HepG2 (cell line): ENCODE measurements around the gene PRAMEF5. TPM values are rescaled to one million over a fixed set of nuclear protein-coding genes. Genes with fewer than 3 reads are reported as not detected.
"Not testable (repeated sequence)": the region's sequence is repeated elsewhere in the genome, so short reads cannot be mapped to it uniquely, and the experiment has no call there.

Experiments
- ATAC-seq: fragments of 200-7000 bp; cut with Tn5 transposase; 3 replicates; pipeline ENCODE4 v1.9.1; 2020; ENCODE audit warnings: mild to moderate bottlenecking, moderate library complexity
- BruUV-seq: library from RNA; stranded (reverse); fragments of 400-500 nt; replicated peaks from 2 replicates; lab custom pipeline; 2021; lab: Mats Ljungman, UMichigan
- CTCF ChIA-PET: fragments of 300-600 bp; formaldehyde crosslinking; extraction: SDS; loops from one replicate; lab custom pipeline; 2021; ENCODE audit warnings: low total read pairs, inconsistent platforms, low intra/inter-chr PET ratio; lab: Yijun Ruan, JAX
- POLR2A ChIA-PET: fragments of 350-600 bp; sonication (Branson Sonifier 250); formaldehyde crosslinking; loops from one replicate; lab custom pipeline; 2020; ENCODE audit warnings: antibody characterized with exemption, inconsistent platforms; lab: Yijun Ruan, JAX
- DNase-seq: peaks from one replicate; pipeline ENCODE4 v3.0.0-alpha.2; 2015; ENCODE audit warnings: low spot score
- FAIRE-seq: peaks from 3 replicates; lab custom pipeline; 2011; peaks lifted over from hg19 to GRCh38; lab: Jason Lieb, UNC
- H2AFZ ChIP-seq: one replicate; pipeline ENCODE4 v1.6.1; 2011; ENCODE audit warnings: low read length, inconsistent platforms
- H3K27ac ChIP-seq: fragments of 300-600 bp; 3 replicates; pipeline ENCODE4 v1.8.0; 2011; ENCODE audit warnings: mixed run types, mild to moderate bottlenecking, mixed read lengths, low read length, inconsistent platforms; ENCODE audit not compliant: insufficient read depth; ENCODE audit errors: extremely low read length
- H3K27me3 ChIP-seq, 2 experiments: fragments of 200-600 bp in 1 of 2; 2 replicates in 1 of 2; 3 replicates in 1 of 2; pipeline versions ENCODE4 v1.6.0 to v1.8.0; 2011; ENCODE audit warnings: low read length in 2 of 2, mild to moderate bottlenecking in 2 of 2, moderate library complexity in 2 of 2, inconsistent platforms in 1 of 2; ENCODE audit not compliant: insufficient read depth in 2 of 2, control insufficient read depth in 1 of 2
- H3K36me3 ChIP-seq, 2 experiments: fragments of 200-600 bp in 1 of 2; replicated peaks in 1 of 2; 2 replicates in 1 of 2; 3 replicates in 1 of 2; pipeline versions ENCODE4 v1.5.1 to v1.8.0; 2011; ENCODE audit warnings: low read length in 2 of 2, inconsistent platforms in 1 of 2; ENCODE audit not compliant: insufficient read depth in 2 of 2, control insufficient read depth in 1 of 2
- H3K4me1 ChIP-seq: 2 replicates; pipeline ENCODE4 v1.5.1; 2012; ENCODE audit warnings: low read length, inconsistent platforms; ENCODE audit not compliant: insufficient read depth
- H3K4me2 ChIP-seq: 2 replicates; pipeline ENCODE4 v1.6.0; 2011; ENCODE audit warnings: low read depth, low read length, inconsistent platforms
- H3K4me3 ChIP-seq, 3 experiments: fragments of 200-600 bp in 1 of 3; sonication (generic), shearing (Covaris generic) in 1 of 3; replicated peaks in 1 of 3; 2 replicates each; pipeline ENCODE4 v1.5.1; 2011 to 2016; ENCODE audit warnings: low read length in 3 of 3, inconsistent platforms in 2 of 3, low read depth in 2 of 3, mild to moderate bottlenecking in 2 of 3, control low read depth in 1 of 3, mixed read lengths in 1 of 3; ENCODE audit not compliant: insufficient read depth in 1 of 3
- H3K79me2 ChIP-seq: one replicate; pipeline ENCODE4 v1.6.1; 2011; ENCODE audit warnings: low read length, inconsistent platforms; ENCODE audit not compliant: insufficient read depth
- H3K9ac ChIP-seq: 2 replicates; pipeline ENCODE4 v1.6.0; 2011; ENCODE audit warnings: mild to moderate bottlenecking, low read depth, low read length, inconsistent platforms; ENCODE audit not compliant: insufficient read depth
- H3K9me3 ChIP-seq: 2 replicates; pipeline ENCODE4 v1.5.1; 2012; ENCODE audit warnings: mild to moderate bottlenecking, low read length
- H4K20me1 ChIP-seq: 2 replicates; pipeline ENCODE4 v1.6.0; 2011; ENCODE audit warnings: inconsistent platforms, mild to moderate bottlenecking, low read length, moderate library complexity; ENCODE audit not compliant: insufficient read depth
- CTCF ChIP-seq: sonication (generic); formaldehyde crosslinking; IDR thresholded peaks from 2 replicates; pipeline ENCODE4 v1.5.0; 2020; ENCODE audit warnings: mild to moderate bottlenecking, missing genetic modification reagents, moderate library complexity
- WGBS: methylation state at CpG from one replicate; pipeline ENCODE4 v1.1.6; 2017; ENCODE audit warnings: low lambda C conversion rate; 5-methylcytosine and 5-hydroxymethylcytosine counted together
- in situ Hi-C: cut with HindIII; loops from 2 replicates; pipeline ENCODE4 v1.10.0; 2017; ENCODE audit warnings: low pct_unique_long_range_greater_than_20kb; ENCODE audit not compliant: extremely low pct_ligation_motif_present
- intact Hi-C: fragments of 100-400 bp; cut with micrococcal nuclease; formaldehyde crosslinking; loops from one replicate; pipeline ENCODE4 v1.10.0; 2022; ENCODE audit not compliant: unreplicated experiment
- polyA plus RNA-seq, 8 experiments: library from polyadenylated mRNA; depleted of rRNA in 3 of 8; stranded (reverse) in 7 of 8; unstranded in 1 of 8; fragments of >200 nt; fragmentation: Illumina TruSeq in 4 of 8; extraction: Trizol in 4 of 8; gene quantifications; 2 replicates each; pipeline versions ENCODE4 v1.2.1 to v1.2.3, GENCODE V29; 2011 to 2016; ENCODE audit warnings: low read depth in 4 of 8, missing spikeins in 1 of 8, mixed read lengths in 1 of 8; ENCODE audit not compliant: insufficient read depth in 1 of 8
- total RNA-seq, 5 experiments: library from RNA; depleted of rRNA; stranded (reverse); fragments of >200 nt; fragmentation: Illumina TruSeq; extraction: Trizol; gene quantifications; 2 replicates each; pipeline ENCODE4 v1.2.3, GENCODE V29; 2016; ENCODE audit warnings: low read depth in 1 of 5

The PRAMEF5 gene
- total and polyA plus RNA-seq, 2 of the 13 experiments (the other 11 are each of a cell fraction or from before 2014, with no cell fraction given), result not detected

GRCh38 chr1:13277016-13277415 is 23.0 kb downstream of the PRAMEF5 start:
- POLR2A ChIA-PET, intact Hi-C loops, H3K4me2 ChIP-seq, H3K27ac ChIP-seq, BruUV-seq, H3K4me3 ChIP-seq, H3K9me3 ChIP-seq, H3K79me2 ChIP-seq, H3K9ac ChIP-seq, H3K27me3 ChIP-seq, in situ Hi-C loops, H2AFZ ChIP-seq, H4K20me1 ChIP-seq, H3K36me3 ChIP-seq, CTCF ChIA-PET, H3K4me1 ChIP-seq, DNase-seq: not testable (repeated sequence)
- WGBS, result 35% methylated on average over 5 of the region's 6 CpGs
- TF ChIP-seq CTCF (CRISPR knock-in tag), result 0 out of 2 replicates have a peak, but pooled peaks have one; percentile 19
- peak; percentile 88 for FAIRE-seq
- peak; percentile 75 for ATAC-seq

GRCh38 chr1:13279617-13280016 is 25.6 kb downstream of the PRAMEF5 start:
- H3K4me3 ChIP-seq, H2AFZ ChIP-seq, H3K9ac ChIP-seq, H3K9me3 ChIP-seq, H3K4me2 ChIP-seq, H3K36me3 ChIP-seq, H4K20me1 ChIP-seq, BruUV-seq, H3K27ac ChIP-seq, H3K4me1 ChIP-seq, intact Hi-C loops, in situ Hi-C loops, H3K79me2 ChIP-seq, DNase-seq, ATAC-seq, CTCF ChIA-PET, H3K27me3 ChIP-seq, POLR2A ChIA-PET: not testable (repeated sequence)
- peak; percentile 8 for FAIRE-seq
- WGBS, result 11% methylated on average over 3 of the region's 3 CpGs

DNA sequence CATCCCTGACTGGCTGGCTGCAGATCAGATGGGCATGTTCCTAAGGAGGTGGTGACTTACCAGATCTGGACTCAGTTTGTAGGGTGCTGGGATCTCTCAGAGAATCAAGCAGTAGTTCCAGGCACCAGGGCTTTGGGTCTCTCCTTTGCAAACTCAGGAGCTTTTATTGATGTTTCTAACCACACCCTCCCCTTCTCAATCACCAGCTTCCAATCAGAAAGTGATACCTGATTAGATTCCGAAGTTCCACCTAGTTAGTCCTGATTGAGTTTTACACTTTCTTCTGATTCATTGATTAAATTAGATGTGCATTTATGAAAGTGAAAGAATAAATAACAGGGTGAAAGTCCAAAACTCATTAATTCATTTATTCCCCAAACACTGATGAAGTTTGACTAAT is 31.0 kb downstream of the PRAMEF5 start, which contains the start of gene PRAMEF8:
Gene PRAMEF8, minus strand, starts transcription at position 101 of the 400 bp plus-strand sequence. CDS start 1,046 bp downstream, outside the sequence.
- H3K9me3 ChIP-seq, H2AFZ ChIP-seq, H3K4me1 ChIP-seq, BruUV-seq, H3K27me3 ChIP-seq, H3K36me3 ChIP-seq, H3K4me3 ChIP-seq, intact Hi-C loops, POLR2A ChIA-PET, FAIRE-seq, H3K79me2 ChIP-seq, H3K9ac ChIP-seq, CTCF ChIA-PET, ATAC-seq, H3K27ac ChIP-seq, DNase-seq, H4K20me1 ChIP-seq, H3K4me2 ChIP-seq, in situ Hi-C loops: not testable (repeated sequence)
- no CpG with 5 or more reads among the region's 1 CpG for WGBS

DNA sequence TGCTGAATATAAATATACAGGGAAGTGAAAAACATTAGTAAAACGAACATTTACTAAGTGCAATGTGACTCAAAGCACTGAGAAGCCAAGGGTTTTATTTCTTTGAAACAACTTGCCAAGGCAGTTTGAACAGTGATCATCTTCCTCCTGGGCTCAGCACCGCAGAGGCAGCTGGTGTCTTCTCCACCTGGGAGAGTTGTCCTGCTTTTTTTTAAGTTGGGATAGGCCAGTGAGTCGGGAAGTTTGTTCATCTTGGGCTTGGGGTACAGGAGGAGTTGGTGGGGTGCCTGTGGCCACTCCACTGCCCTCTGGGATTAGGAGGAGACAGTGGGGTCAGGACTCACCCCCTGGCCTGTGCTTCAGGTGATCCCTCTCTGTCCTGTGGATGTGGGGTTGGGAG is 35.0 kb downstream of the PRAMEF5 start:
- H3K27me3 ChIP-seq, H3K27ac ChIP-seq, FAIRE-seq, H3K4me1 ChIP-seq, H3K9me3 ChIP-seq, POLR2A ChIA-PET, in situ Hi-C loops, DNase-seq, H2AFZ ChIP-seq, H3K4me3 ChIP-seq, H3K79me2 ChIP-seq, ATAC-seq, H3K9ac ChIP-seq, H3K4me2 ChIP-seq, CTCF ChIA-PET, intact Hi-C loops, H3K36me3 ChIP-seq, BruUV-seq, H4K20me1 ChIP-seq: not testable (repeated sequence)
- 14% methylated on average over 2 of the region's 3 CpGs for WGBS
